H1 (cell line): Measurements from ENCODE around the gene SLC25A12. TPM values are rescaled to one million over a fixed set of nuclear protein-coding genes. Genes with fewer than 3 reads are reported as not detected.

Experiments
- CBX5 ChIP-seq: fragments of 300-800, 300-1000 bp; sonication (generic); IDR thresholded peaks from 2 replicates; pipeline ENCODE4 v1.7.1; 2016; ENCODE audit warnings: antibody characterized with exemption, low read length, low read depth
- EGR1 ChIP-seq: IDR thresholded peaks from 2 replicates; pipeline ENCODE4 v1.6.1; 2011; ENCODE audit warnings: low read depth, low read length, borderline replicate concordance
- HDAC2 ChIP-seq, 2 experiments: fragments of 300-600 bp in 1 of 2; sonication (generic) in 1 of 2; IDR thresholded peaks; 2 replicates each; pipeline ENCODE4 v1.6.1; 2011 to 2012; ENCODE audit warnings: low read depth in 2 of 2, low read length in 2 of 2, mild to moderate bottlenecking in 2 of 2, moderate library complexity in 2 of 2, borderline replicate concordance in 1 of 2, inconsistent platforms in 1 of 2
- POLR2AphosphoS5 ChIP-seq: IDR thresholded peaks from 2 replicates; pipeline ENCODE4 v1.6.1; 2011; ENCODE audit warnings: low read depth, low read length
- RBBP5 ChIP-seq: IDR thresholded peaks from 2 replicates; pipeline ENCODE4 v1.7.1; 2012; ENCODE audit warnings: low read depth, mild to moderate bottlenecking, inconsistent platforms, low read length, moderate library complexity, borderline replicate concordance
- RNF2 ChIP-seq: fragments of 200-900, 300-1000 bp; sonication (generic); IDR thresholded peaks from 2 replicates; pipeline ENCODE4 v1.7.1; 2016; ENCODE audit warnings: borderline replicate concordance, low read depth, mild to moderate bottlenecking, antibody characterized with exemption, low read length; ENCODE audit not compliant: poor library complexity, severe bottlenecking; ENCODE audit errors: missing control alignments
- SAP30 ChIP-seq: fragments of 300-600 bp; sonication (generic); IDR thresholded peaks from 2 replicates; pipeline ENCODE4 v1.7.1; 2012; ENCODE audit warnings: low read length, moderate library complexity, mild to moderate bottlenecking, inconsistent platforms; ENCODE audit not compliant: insufficient read depth, insufficient replicate concordance
- SRF ChIP-seq: IDR thresholded peaks from 2 replicates; pipeline ENCODE4 v1.6.1; 2011; ENCODE audit warnings: mild to moderate bottlenecking, low read depth, low read length, moderate library complexity
- TBP ChIP-seq: IDR thresholded peaks from 2 replicates; pipeline ENCODE4 v1.6.1; 2011; ENCODE audit warnings: low read depth, low read length, improper control_type of control experiment
- YY1 ChIP-seq: IDR thresholded peaks from 2 replicates; pipeline ENCODE4 v1.6.1; 2011; ENCODE audit warnings: low read depth, mild to moderate bottlenecking, low read length
- polyA plus RNA-seq, 7 experiments: library from polyadenylated mRNA; depleted of rRNA in 3 of 7; stranded (reverse) in 5 of 7; unstranded in 2 of 7; fragments of >200 nt in 5 of 7; fragments of 200-250 nt in 2 of 7; gene quantifications; 1 replicate in 5 of 7; 2 replicates in 1 of 7; 4 replicates in 1 of 7; pipeline versions ENCODE4 v1.2.1 to v1.2.3, GENCODE V29; 2011 to 2013; ENCODE audit warnings: missing spikeins in 2 of 7, mixed read lengths in 2 of 7
- total RNA-seq: library from RNA; stranded (reverse); fragmentation: NEBNext Ultra II Directional; extraction: Animal tissue kit (Norgen Biotek cat#: 25700); gene quantifications from 2 replicates; pipeline ENCODE4 v1.2.1, GENCODE V29; 2021

SLC25A12 gene
- total and polyA plus RNA-seq, 2 of the 8 experiments (the other 6 are each of a cell fraction or from before 2014, with no cell fraction given): 7.7 to 10.2 TPM

DNA sequence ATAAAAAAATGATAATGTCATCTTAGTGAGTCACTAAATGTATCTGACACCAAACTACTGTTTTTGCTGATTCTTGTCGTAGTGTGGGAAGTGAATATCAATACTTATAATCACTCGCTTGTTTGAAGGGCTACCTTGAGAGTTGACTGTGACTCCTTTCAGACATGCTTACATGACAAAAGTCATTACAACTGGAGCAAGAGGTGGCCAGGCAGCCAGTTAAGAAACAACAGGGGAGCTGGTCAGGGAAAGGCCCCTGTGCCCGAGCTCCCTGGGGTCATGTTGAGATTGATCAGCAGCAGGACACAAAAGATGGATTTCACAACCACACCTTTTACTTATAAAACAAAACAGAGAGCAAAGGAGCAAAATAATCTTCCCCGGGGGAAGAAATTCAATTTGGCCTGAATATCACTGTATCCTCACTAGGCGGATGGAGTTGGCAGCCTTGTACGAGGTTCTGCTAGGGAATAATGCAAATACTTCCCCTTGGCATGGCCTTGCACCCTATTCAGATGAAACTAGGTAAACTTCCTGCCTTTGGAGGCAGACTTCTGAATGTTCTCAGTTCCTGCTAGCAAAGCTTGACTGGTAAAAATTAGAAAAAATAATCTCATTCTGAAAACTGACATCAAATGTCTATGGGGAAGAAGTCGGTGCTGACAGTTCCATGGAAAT is 105.6 kb downstream of the SLC25A12 start (continued):
- TF ChIP-seq RNF2: no peak
- TF ChIP-seq TBP: no peak
- no peak for TF ChIP-seq POLR2AphosphoS5
- no peak for TF ChIP-seq RBBP5
- TF ChIP-seq HDAC2 (IDR thresholded peaks at IDR 0.05; ENCODE audit: borderline replicate concordance in 1 of 2, low read depth in 2 of 2, low read length in 2 of 2): 0 out of 4 replicates have a peak, but pooled peaks of 1 of the 2 experiments have one; percentile 52
- TF ChIP-seq SAP30: no peak
- TF ChIP-seq SRF: no peak
- no peak for TF ChIP-seq EGR1
- no peak for TF ChIP-seq YY1
- no peak for TF ChIP-seq CBX5
